Mucosa of stomach (tissue), 1 donor: ENCODE measurements around the gene VPS16.

Experiments
- H3K27me3 ChIP-seq: one replicate; pipeline ENCODE4 v1.7.0; 2013; ENCODE audit warnings: mild to moderate bottlenecking, low read length; ENCODE audit not compliant: control insufficient read depth, insufficient read depth
- H3K36me3 ChIP-seq: one replicate; pipeline ENCODE4 v1.7.0; 2013; ENCODE audit warnings: low read length; ENCODE audit not compliant: control insufficient read depth, insufficient read depth
- H3K4me1 ChIP-seq: one replicate; pipeline ENCODE4 v1.7.0; 2013; ENCODE audit warnings: mild to moderate bottlenecking, low read length; ENCODE audit not compliant: control insufficient read depth, insufficient read depth
- H3K4me3 ChIP-seq: one replicate; pipeline ENCODE4 v1.7.0; 2013; ENCODE audit warnings: low read length
- H3K9ac ChIP-seq: one replicate; pipeline ENCODE4 v1.7.0; 2013; ENCODE audit warnings: mild to moderate bottlenecking, low read length, moderate library complexity
- H3K9me3 ChIP-seq: one replicate; pipeline ENCODE4 v1.7.0; 2013; ENCODE audit warnings: mild to moderate bottlenecking, low read length, moderate library complexity; ENCODE audit not compliant: control insufficient read depth
- donor health status: Pancreatic carcinoma.

The VPS16 gene

DNA sequence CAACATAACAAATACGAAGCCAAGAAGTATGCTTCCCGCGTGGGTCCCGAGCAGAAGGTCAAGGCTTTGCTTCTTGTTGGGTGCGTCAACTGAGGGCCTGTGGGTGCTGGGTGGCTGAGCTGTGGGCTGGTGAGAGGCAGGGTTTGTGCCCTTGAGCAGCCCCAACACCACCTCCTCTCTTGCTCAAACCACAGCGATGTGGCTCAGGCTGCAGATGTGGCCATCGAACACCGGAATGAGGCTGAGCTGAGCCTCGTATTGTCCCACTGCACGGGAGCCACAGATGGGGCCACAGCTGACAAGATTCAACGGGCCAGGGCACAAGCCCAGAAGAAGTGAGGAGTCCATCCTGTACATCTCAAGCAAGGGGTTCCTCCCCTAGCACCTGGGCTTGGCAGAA is 25.7 kb downstream of the VPS16 start:
- H3K4me1 ChIP-seq: peaks cover 7% of the 10 kb centered on the region
- peaks cover 6% of the 10 kb centered on the region for H3K27me3 ChIP-seq
- H3K9ac ChIP-seq: no peak overlapping the region
- no peak overlapping the region for H3K4me3 ChIP-seq
- H3K36me3 ChIP-seq: peaks cover 10% of the 10 kb centered on the region
- H3K9me3 ChIP-seq: no peaks in the 10 kb centered on the region

DNA sequence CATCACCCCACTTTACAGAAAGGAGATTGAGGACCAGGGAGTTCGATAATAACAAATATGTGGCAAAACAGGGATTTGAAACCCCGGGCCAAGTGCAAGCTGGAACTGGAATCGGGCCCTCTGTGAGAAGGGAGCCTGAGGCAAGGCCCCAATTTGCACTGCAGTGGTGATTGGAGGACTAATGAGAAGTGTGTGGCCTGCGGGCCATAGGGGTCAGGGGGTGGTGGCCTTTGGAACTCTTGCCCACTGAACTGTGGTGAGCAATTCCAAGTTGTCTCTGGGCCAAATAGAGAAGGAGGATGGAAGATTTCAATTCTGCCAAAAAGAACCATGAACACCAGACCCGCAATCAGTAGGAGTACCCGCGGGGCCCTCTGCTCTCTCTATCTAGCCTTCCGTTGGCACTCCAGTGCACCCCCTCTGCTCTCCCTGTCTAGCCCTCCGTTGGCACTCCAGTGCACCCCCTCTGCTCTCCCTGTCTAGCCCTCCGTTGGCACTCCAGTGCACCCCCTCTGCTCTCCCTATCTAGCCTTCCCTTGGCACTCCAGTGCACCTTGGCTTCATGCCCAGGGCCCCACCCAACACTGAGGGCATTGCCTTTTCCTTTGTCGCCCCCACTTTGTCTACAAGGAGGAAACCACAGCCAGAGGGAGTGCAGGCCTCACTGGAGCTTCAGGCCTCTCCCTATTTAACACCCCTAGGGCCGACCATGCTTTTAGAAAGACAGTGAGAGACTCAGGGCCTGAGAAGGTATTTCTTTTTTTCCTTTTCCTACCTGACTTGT is 26.7 kb downstream of the VPS16 start:
- Histone ChIP-seq H3K9me3 (no peaks in the 10 kb centered on the region), H3K36me3 (peaks cover 6% of the 10 kb centered on the region), H3K4me3 (no peak overlapping the region), H3K27me3 (peaks cover 11% of the 10 kb centered on the region), H3K4me1 (peaks cover 8% of the 10 kb centered on the region), H3K9ac (no peak overlapping the region)

DNA sequence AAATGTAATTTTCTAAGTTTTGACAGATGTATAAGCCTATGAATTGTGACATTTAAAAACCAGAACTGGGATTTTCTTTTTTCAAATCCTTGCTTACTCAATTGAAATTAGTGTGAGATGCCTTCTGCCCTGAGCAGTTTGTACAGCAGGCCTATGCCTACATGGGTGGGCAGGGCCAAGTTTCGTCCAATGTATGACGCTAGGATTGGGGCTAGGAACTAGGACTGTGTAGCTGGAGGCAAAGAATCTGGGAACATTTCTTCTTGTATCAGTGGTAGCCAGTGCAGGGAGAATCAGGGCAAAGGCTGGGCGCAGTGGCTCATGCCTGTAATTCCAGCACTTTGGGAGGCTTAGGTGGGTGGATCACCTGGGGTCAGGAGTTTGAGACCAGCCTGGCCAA is 28.8 kb downstream of the VPS16 start:
- peaks cover 17% of the 10 kb centered on the region for H3K4me1 ChIP-seq
- peaks cover 17% of the 10 kb centered on the region for H3K27me3 ChIP-seq
- H3K9ac ChIP-seq: no peak overlapping the region
- H3K4me3 ChIP-seq: no peak overlapping the region
- H3K36me3 ChIP-seq: peaks cover 6% of the 10 kb centered on the region
- no peaks in the 10 kb centered on the region for H3K9me3 ChIP-seq

GRCh38 chr20:2871111-2871465 is 30.5 kb downstream of the VPS16 start:
- Histone ChIP-seq H3K4me3 (no peak overlapping the region), H3K4me1 (peaks cover 25% of the 10 kb centered on the region), H3K27me3 (peaks cover 17% of the 10 kb centered on the region), H3K9ac (no peak overlapping the region), H3K9me3 (no peaks in the 10 kb centered on the region), H3K36me3 (no peaks in the 10 kb centered on the region)

- Histone ChIP-seq H3K27me3 (peaks cover 17% of the 10 kb centered on the region), H3K9me3 (no peaks in the 10 kb centered on the region), H3K4me3 (peak overlapping the region; percentile 66), H3K36me3 (no peaks in the 10 kb centered on the region), H3K4me1 (peaks cover 25% of the 10 kb centered on the region), H3K9ac (peak overlapping the region; percentile 89)
Observed at GRCh38 chr20:2871661-2872458, 31.3 kb downstream of the VPS16 start.

- H3K9me3 ChIP-seq: no peaks in the 10 kb centered on the region
- peak overlapping the region; percentile 66 for H3K4me3 ChIP-seq
- H3K36me3 ChIP-seq: no peaks in the 10 kb centered on the region
- H3K27me3 ChIP-seq: peaks cover 17% of the 10 kb centered on the region
- peak overlapping the region; percentile 89 for H3K9ac ChIP-seq
- H3K4me1 ChIP-seq: peaks cover 25% of the 10 kb centered on the region
Observed at GRCh38 chr20:2872459-2873009, 32.0 kb downstream of the VPS16 start.

DNA sequence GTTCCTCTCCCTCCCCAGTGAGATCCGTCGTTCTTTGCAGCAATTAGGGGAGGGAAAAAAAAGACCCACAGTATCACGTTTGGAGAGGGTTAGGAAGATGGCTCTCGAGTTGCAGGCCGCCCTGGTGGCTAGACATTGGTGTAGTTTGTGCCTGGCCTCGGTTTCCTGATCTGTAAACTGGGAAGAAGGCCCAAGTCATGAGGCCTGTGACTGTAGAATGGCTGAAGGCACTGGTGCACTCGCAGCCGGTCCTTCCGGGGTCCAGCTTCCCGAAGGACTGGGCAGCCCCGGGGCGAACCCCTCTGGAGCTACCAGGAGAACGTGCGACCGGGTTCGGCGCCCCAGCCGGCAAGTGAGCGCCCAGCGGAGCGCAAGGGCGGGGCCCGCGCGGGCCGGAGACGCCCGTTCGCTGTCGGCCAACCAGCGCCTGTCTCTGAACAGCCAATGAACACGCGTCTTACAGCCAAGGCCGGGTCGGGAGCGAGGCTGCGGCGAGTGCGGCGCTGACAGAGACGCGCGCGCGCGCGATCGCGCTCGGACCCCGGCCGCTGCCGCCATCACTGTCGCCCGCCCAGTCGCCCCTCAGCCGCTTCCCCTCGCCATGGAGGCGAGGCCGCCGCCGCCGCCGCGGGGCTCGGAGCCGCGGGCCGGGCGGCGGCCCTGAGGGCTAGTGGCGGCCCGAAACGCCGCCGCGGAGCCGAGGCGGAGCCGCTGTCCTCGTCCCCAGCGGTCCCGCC is 32.6 kb downstream of the VPS16 start, which contains the start of gene PTPRA:
Gene PTPRA, plus strand, starts transcription at position 472 of the 737 bp plus-strand sequence. CDS start 90,797 bp downstream, outside the sequence.
- H3K27me3 ChIP-seq: peaks cover 17% of the 10 kb centered on the region
- H3K9me3 ChIP-seq: no peaks in the 10 kb centered on the region
- no peaks in the 10 kb centered on the region for H3K36me3 ChIP-seq
- peaks cover 25% of the 10 kb centered on the region for H3K4me1 ChIP-seq
- H3K4me3 ChIP-seq: peak within 1 kb of the TSS; percentile 84
- peak within 1 kb of the TSS; percentile 89 for H3K9ac ChIP-seq

DNA sequence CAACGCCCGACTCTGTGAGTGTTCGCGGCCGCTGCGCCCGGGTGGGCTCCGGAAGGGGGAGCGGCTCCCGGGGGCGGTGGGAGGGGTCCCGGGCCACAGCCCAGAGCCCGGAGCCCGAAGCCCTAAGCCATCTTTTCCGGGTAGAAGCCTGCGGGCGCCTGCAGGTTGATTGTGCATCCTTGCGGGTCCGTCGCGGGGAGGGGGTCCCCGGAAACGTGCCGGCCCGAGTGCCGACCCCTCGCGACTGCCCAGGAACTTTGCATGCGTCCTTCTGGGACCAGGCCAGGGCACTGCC is 33.1 kb downstream of the VPS16 start:
- Histone ChIP-seq H3K4me3 (peak overlapping the region; percentile 84), H3K9me3 (no peaks in the 10 kb centered on the region), H3K4me1 (peaks cover 25% of the 10 kb centered on the region)

GRCh38 chr20:2874456-2874855 is 33.9 kb downstream of the VPS16 start:
- H3K36me3 ChIP-seq: no peaks in the 10 kb centered on the region
- H3K4me1 ChIP-seq: peaks cover 25% of the 10 kb centered on the region
- H3K9ac ChIP-seq: peak overlapping the region; percentile 89

More for the DNA sequence above, 33.1 kb downstream of the VPS16 start:
- no peaks in the 10 kb centered on the region for H3K36me3 ChIP-seq
- H3K27me3 ChIP-seq: peaks cover 17% of the 10 kb centered on the region
- peak overlapping the region; percentile 89 for H3K9ac ChIP-seq

GRCh38 chr20:2875690-2876203 is 35.2 kb downstream of the VPS16 start:
- H3K4me3 ChIP-seq: no peak overlapping the region
- H3K27me3 ChIP-seq: peaks cover 17% of the 10 kb centered on the region
- no peaks in the 10 kb centered on the region for H3K9me3 ChIP-seq
- H3K4me1 ChIP-seq: peaks cover 23% of the 10 kb centered on the region
- no peak overlapping the region for H3K9ac ChIP-seq
- H3K36me3 ChIP-seq: no peaks in the 10 kb centered on the region

More at GRCh38 chr20:2874456-2874855, 33.9 kb downstream of the VPS16 start:
- peaks cover 17% of the 10 kb centered on the region for H3K27me3 ChIP-seq
- no peaks in the 10 kb centered on the region for H3K9me3 ChIP-seq
- H3K4me3 ChIP-seq: no peak overlapping the region

DNA sequence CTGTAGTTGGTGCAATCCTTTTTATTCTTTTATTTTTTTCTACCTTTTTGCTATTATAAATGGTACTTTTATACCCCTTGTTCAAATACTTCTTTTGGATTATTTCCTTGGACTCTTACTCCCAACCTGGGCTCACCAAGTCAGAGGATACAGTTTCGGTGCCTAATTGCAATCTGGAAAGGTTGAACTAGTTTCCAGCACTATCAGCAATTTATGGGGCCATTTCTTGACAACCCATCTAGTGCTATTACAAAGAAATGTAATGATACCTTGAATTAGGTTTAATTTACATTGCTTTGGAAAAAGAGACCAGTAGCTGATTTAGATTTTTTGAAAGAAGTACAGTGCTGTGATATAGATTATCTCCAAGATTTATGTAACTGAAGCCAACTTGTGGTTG is 38.0 kb downstream of the VPS16 start:
- Histone ChIP-seq H3K27me3 (no peaks in the 10 kb centered on the region), H3K9ac (no peak overlapping the region), H3K4me3 (no peak overlapping the region), H3K4me1 (peaks cover 8% of the 10 kb centered on the region), H3K36me3 (no peaks in the 10 kb centered on the region), H3K9me3 (no peaks in the 10 kb centered on the region)
